GM12874 (cell line): ENCODE data around the gene TAF3.

ENCODE experiments used
- CTCF ChIP-seq: IDR thresholded peaks from 2 replicates; pipeline ENCODE4 v1.5.1; 2011; ENCODE audit warnings: low read depth, mild to moderate bottlenecking, control low read depth, low read length, moderate library complexity; ENCODE audit not compliant: insufficient read depth

Gene TAF3

GRCh38 chr10:7788639-7789286 is 29.5 kb upstream of the TAF3 start:
- TF ChIP-seq CTCF, result no peak

- no peak for TF ChIP-seq CTCF
Measured at GRCh38 chr10:7789390-7789789, 28.9 kb upstream of the TAF3 start.

- TF ChIP-seq CTCF, result no peak
Measured at GRCh38 chr10:7792541-7792940, 25.8 kb upstream of the TAF3 start.

- no peak for TF ChIP-seq CTCF
Measured at GRCh38 chr10:7794251-7795026, 23.9 kb upstream of the TAF3 start.

- no peak for TF ChIP-seq CTCF
Measured at GRCh38 chr10:7795605-7796004, 22.7 kb upstream of the TAF3 start.

GRCh38 chr10:7797582-7797981 is 20.7 kb upstream of the TAF3 start:
- TF ChIP-seq CTCF, result no peak

GRCh38 chr10:7802606-7803005 is 15.7 kb upstream of the TAF3 start:
- no peak for TF ChIP-seq CTCF
